SJSA1 (cell line): ENCODE data around the gene CLDN5. TPM values are rescaled to one million over a fixed set of nuclear protein-coding genes. Genes with fewer than 3 reads are reported as not detected.

ENCODE experiments used
- DNase-seq, 2 experiments: peaks; one replicate each; pipeline ENCODE4 v3.0.0-alpha.2; 2015 to 2020; ENCODE audit warnings: low spot score in 2 of 2, low read depth in 1 of 2
- H3K27ac ChIP-seq: fragments of 250-450 bp; sonication (Bioruptor Pico); 2 replicates; pipeline ENCODE4 v1.5.1; 2020; ENCODE audit warnings: mild to moderate bottlenecking, moderate library complexity
- H3K27me3 ChIP-seq: fragments of 250-450 bp; sonication (Bioruptor Pico); replicated peaks from 2 replicates; pipeline ENCODE4 v1.5.1; 2020; ENCODE audit warnings: mild to moderate bottlenecking, moderate library complexity
- H3K36me3 ChIP-seq: fragments of 250-450 bp; sonication (Bioruptor Pico); 2 replicates; pipeline ENCODE4 v1.5.1; 2020; ENCODE audit warnings: mild to moderate bottlenecking
- H3K4me1 ChIP-seq: fragments of 250-450 bp; sonication (Bioruptor Pico); replicated peaks from 2 replicates; pipeline ENCODE4 v1.6.1; 2021; ENCODE audit warnings: mild to moderate bottlenecking
- H3K4me3 ChIP-seq: fragments of 250-450 bp; sonication (Bioruptor Pico); 2 replicates; pipeline ENCODE4 v1.5.1; 2020; ENCODE audit warnings: mild to moderate bottlenecking
- H3K9me3 ChIP-seq: fragments of 250-450 bp; sonication (Bioruptor Pico); replicated peaks from 2 replicates; pipeline ENCODE4 v1.5.1; 2020; ENCODE audit warnings: mild to moderate bottlenecking
- total RNA-seq: library from RNA; depleted of rRNA; stranded (reverse); fragments of >200 nt; shearing (Covaris generic); gene quantifications from 2 replicates; pipeline ENCODE4 v1.2.3, GENCODE V29; 2014

Gene CLDN5
- total RNA-seq, 1 experiment from 2014 or later = not detected

DNA sequence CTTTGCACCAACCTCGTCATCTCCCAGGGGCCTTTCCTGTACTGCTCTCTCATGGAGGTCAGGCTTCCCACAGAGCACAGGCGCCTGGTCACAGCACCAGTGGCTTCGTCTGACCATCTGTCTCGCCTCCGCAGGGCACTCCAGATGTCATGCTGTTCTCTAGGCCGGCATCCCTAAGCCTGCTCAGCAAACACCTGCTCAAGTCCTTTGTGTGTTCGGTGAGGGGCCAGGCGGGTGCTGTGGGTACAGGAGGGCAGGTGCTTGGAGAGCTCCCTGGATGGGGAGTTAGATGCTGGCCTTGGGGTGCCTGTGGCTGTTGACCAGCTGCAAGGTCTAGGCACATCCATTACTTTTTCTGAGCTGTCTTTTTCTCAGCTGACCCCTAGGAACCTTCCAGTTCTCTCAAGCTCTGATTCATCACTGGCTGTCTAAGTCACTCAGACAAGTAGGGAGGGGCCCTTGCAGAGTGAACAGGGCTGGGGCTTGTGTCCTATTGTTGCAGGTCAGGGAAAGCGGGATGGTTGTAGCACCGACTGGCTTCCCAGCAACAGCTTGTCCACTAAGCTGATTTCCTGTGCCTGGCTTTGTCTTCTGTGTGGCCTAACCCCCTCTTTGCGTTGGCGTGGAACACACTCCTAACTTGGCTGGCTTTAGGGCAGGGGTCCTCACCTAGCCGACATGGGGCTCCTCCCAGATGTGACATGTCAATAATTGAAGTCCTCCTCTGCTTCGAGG, 9.2 kb downstream of the CLDN5 start:
- Histone ChIP-seq H3K9me3 (no peaks in the 10 kb centered on the region), H3K36me3 (peaks cover 69% of the 10 kb centered on the region), H3K4me3 (no peak overlapping the region), H3K4me1 (no peaks in the 10 kb centered on the region), H3K27ac (no peak overlapping the region), H3K27me3 (no peaks in the 10 kb centered on the region)
- DNase-seq = no peak

DNA sequence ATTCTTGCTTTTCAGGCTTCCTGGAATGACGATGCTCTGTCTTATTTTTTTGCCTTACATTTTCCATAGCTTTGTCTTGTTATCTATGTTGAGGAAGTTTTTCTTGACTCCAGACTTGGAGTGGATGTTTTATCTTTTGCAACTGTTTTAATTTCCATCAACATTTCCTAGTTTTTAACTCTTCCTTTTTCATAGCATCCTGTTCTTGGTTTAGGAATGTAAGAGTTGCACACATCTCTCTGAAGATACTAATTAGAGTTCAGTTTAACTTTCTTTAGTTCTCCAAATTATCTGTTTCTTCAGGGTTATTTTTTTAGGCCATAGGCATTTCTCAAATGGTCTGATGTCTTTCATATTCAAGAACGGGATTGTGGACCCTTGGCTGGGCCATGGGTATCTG, 10.4 kb downstream of the CLDN5 start:
- Histone ChIP-seq H3K4me3 (no peak overlapping the region), H3K27ac (no peak overlapping the region), H3K36me3 (peaks cover 73% of the 10 kb centered on the region), H3K4me1 (no peaks in the 10 kb centered on the region), H3K27me3 (no peaks in the 10 kb centered on the region), H3K9me3 (no peaks in the 10 kb centered on the region)
- DNase-seq = no peak

DNA sequence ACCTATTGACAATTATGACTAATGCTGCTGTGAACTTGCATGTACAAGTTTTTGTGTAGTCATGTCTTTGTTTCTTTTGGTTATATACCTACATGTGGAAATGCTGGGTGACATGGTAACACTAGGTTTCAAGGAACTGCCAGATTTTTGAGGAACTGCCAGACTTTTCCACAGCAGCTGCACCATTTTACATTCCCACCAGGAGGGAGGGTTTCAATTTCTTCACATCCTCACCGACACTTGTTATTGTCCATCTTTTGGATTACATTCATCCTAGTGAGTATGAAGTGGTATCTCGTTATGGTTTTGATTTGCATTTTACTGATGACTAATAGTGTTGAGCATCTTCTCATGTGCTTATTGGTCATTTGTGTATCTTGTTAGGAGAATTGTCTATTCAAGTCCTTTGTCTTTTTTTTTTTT, 13.3 kb downstream of the CLDN5 start:
- H3K4me3 ChIP-seq = no peak overlapping the region
- no peaks in the 10 kb centered on the region for H3K9me3 ChIP-seq
- H3K36me3 ChIP-seq = peaks cover 74% of the 10 kb centered on the region
- H3K4me1 ChIP-seq = no peaks in the 10 kb centered on the region
- H3K27ac ChIP-seq = no peak overlapping the region
- H3K27me3 ChIP-seq = no peaks in the 10 kb centered on the region
- no peak for DNase-seq

DNA sequence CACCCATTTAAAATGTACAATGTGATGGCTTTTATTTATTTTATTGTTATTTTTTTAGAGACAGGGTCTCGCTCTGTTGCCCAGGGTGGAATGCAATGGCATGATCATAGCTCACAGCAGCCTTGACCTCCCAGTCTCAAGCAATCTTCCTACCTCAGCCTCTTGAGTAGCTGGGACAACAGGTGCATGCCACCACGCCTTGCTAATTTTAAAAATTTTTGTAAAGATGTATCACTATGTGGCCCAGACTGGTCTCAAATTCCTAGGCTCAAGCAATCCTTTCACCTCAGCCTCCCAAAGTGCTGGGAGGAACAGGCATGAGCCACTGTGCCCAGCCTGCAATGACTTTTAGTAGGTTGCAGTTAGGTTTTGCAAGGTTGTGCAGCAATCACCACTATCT, 14.3 kb downstream of the CLDN5 start:
- H3K36me3 ChIP-seq = peaks cover 71% of the 10 kb centered on the region
- H3K27me3 ChIP-seq = no peaks in the 10 kb centered on the region
- no peak for DNase-seq
- no peaks in the 10 kb centered on the region for H3K9me3 ChIP-seq
- H3K4me1 ChIP-seq = no peaks in the 10 kb centered on the region
- H3K27ac ChIP-seq = no peak overlapping the region
- H3K4me3 ChIP-seq = no peak overlapping the region

DNA sequence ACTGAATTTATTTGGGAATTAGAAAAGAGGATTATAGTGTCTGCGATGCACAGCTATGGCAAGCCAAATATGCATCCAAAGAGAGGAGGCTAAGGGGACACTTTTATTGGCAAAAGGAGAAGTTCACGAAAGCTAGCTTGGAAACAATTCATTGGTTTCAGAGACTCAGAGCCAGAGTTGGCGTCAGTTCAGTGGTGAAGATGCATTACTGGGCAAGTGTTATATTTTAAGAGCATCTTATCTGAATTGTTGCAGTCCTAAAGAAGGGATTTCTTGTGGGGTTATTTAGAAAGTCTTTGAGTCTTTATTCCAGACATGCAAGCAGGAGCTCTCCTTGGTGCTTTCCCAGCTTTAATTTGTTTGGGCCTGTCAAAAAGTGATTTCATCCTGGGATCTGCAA, 15.0 kb downstream of the CLDN5 start:
- H3K36me3 ChIP-seq = peaks cover 64% of the 10 kb centered on the region
- no peak for DNase-seq
- no peak overlapping the region for H3K27ac ChIP-seq
- H3K4me3 ChIP-seq = no peak overlapping the region
- H3K4me1 ChIP-seq = no peaks in the 10 kb centered on the region
- H3K27me3 ChIP-seq = no peaks in the 10 kb centered on the region
- no peaks in the 10 kb centered on the region for H3K9me3 ChIP-seq

DNA sequence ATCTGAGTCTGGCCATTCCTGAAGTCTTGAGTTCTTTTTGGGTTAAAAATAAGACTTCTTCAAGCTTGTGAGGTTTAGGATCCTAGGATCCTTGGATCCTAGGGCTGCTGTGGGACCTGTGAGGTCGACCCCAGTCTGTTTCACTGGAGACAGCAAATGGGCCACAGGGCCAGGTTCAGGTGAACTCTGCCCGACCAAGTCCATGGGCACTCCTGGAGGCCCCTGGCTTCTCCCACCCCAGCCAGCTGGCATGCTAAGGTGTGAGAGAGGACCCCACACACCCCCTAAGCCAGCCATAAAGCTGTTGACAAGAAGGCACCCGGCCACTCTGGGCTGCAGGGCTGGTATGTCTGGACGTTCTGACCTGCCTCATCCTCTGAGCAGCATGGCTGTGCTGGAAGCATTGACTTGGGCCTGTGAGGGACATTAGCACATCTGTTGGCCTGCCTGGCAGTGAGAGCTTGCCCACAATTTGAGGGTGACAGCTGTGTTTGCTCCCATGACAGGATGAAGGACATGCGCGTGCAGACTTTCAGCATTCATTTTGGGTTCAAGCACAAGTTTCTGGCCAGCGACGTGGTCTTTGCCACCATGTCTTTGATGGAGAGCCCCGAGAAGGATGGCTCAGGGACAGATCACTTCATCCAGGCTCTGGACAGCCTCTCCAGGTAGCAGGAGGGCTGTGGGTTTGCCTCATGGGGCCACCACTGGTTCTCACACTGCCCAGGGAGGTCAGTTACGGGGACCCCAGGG, 16.0 kb downstream of the CLDN5 start:
- Histone ChIP-seq H3K27ac (no peak overlapping the region), H3K9me3 (no peaks in the 10 kb centered on the region), H3K27me3 (no peaks in the 10 kb centered on the region), H3K4me3 (no peak overlapping the region), H3K4me1 (no peaks in the 10 kb centered on the region), H3K36me3 (peaks cover 56% of the 10 kb centered on the region)
- no peak for DNase-seq

DNA sequence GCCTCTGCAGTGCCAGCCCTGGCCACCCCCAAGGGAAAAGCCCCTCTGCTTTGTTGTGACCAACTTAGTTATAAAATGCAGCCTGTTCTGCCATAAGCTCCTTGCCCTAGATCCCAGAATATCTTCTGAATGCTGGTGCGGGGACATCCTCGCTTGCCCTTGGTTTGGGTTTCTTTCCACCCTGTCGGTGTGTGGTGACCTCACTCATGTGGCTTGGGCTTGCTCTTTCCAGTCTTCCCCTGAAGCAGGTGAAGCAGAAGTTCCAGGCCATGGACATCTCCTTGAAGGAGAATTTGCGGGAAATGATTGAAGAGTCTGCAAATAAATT, 16.7 kb downstream of the CLDN5 start:
- Histone ChIP-seq H3K27ac (no peak overlapping the region), H3K36me3 (peaks cover 56% of the 10 kb centered on the region), H3K27me3 (no peaks in the 10 kb centered on the region), H3K9me3 (no peaks in the 10 kb centered on the region), H3K4me1 (no peaks in the 10 kb centered on the region), H3K4me3 (no peak overlapping the region)
- no peak for DNase-seq

DNA sequence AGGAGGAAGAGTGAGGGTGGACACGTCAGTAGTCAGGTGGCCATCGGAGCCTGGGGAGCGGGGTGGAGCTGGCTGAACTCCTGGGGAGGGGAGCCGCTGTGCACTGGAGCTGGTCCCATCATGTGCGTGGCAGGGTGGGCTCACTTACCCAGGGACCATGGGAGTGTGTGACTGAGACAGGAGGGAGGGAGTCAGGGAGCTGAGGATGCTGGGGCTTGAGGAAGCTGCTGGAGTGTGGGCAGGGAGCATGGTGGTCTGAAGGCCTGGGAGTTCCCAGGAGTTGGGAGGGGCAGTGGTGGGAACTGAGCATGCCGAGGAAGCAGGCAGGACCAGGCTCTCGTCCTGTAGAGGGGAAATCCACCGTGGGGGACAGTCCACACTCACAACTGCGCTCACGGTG, 18.0 kb downstream of the CLDN5 start:
- Histone ChIP-seq H3K27me3 (no peaks in the 10 kb centered on the region), H3K27ac (no peak overlapping the region), H3K4me3 (no peak overlapping the region), H3K36me3 (peaks cover 53% of the 10 kb centered on the region), H3K9me3 (no peaks in the 10 kb centered on the region), H3K4me1 (no peaks in the 10 kb centered on the region)
- DNase-seq = no peak

DNA sequence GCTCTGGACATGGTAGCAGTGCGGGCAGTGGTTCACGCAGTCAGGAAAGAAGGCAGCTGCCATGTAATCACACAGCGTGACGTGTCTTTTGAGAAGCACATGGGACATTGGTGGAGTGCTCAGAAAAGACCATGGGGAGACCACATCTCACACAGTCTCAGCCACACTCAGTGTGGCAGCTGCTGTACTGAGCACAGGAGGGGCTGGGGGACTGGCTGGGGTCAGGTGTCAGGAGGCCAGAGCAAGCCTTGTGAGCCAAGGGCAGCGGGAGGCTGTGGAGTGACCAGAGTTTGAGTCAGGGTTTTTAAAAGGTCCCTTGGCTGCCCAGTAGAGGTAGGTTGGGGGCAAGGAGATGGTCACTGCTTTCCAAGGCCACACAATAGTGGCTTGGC, 18.5 kb downstream of the CLDN5 start:
- no peaks in the 10 kb centered on the region for H3K9me3 ChIP-seq
- H3K4me1 ChIP-seq = no peaks in the 10 kb centered on the region
- H3K27me3 ChIP-seq = no peaks in the 10 kb centered on the region
- no peak overlapping the region for H3K4me3 ChIP-seq
- H3K36me3 ChIP-seq = peaks cover 50% of the 10 kb centered on the region
- no peak overlapping the region for H3K27ac ChIP-seq
- no peak for DNase-seq

DNA sequence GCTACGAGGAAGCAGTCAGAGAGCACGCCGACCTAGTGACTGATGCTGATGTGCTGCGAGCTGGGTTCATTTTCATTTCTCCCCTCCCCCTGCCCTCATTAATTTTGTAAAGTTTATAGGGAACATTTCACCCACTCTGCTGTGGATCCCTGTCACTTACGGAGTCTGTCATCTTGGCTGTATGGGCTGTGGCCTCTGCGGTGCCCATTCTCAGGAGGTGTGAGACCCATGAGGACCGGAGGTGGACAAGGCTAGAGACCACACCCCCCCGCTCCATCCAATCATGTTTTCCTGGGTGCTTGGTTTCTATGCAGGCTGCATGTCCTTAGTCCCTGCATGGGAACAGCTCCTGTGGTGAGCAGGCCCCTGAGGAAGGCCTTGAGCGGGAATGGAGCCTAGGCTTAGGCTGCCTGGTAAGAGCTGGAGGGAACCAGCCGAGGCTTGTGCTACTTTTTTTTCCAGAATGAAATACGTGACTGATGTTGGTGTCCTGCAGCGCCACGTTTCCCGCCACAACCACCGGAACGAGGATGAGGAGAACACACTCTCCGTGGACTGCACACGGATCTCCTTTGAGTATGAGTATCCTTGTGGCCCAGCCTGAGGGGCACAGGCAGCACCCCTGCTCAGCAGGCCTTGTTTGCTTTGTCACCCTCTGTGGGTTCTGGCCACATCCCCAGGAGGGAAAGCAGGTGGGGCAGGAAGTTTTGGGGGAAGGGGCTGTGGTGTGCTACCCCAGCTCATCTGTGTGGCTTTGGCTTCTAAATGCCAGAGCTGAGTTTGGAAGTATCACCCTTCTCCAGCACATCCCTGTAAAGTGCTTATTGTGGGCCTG, 19.1 kb downstream of the CLDN5 start:
- Histone ChIP-seq H3K27me3 (no peaks in the 10 kb centered on the region), H3K4me3 (no peak overlapping the region), H3K27ac (no peak overlapping the region), H3K9me3 (no peaks in the 10 kb centered on the region), H3K36me3 (peaks cover 46% of the 10 kb centered on the region), H3K4me1 (no peaks in the 10 kb centered on the region)
- DNase-seq = no peak

DNA sequence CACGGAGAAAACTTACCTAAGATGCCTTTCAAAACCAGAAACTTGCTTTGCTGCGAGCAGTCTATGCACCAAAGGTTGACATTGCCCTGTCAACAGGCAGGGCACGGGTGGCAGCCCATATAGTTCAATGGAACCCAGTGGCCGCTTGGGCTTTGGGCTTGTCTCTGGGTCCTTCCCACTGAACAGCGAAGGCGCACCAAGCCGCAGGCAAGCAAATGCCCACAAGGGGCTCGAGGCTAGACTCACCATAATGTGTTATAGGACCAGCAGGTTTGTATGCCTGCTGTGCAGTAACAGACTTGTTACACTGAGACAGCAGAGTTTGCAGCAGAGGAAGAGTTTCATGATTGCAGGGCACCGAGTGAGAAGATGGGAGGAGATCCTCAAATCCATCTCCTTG, 20.3 kb downstream of the CLDN5 start:
- H3K27me3 ChIP-seq = no peaks in the 10 kb centered on the region
- no peak overlapping the region for H3K27ac ChIP-seq
- peaks cover 45% of the 10 kb centered on the region for H3K36me3 ChIP-seq
- H3K4me3 ChIP-seq = no peak overlapping the region
- no peaks in the 10 kb centered on the region for H3K4me1 ChIP-seq
- DNase-seq = no peak
- H3K9me3 ChIP-seq = no peaks in the 10 kb centered on the region

DNA sequence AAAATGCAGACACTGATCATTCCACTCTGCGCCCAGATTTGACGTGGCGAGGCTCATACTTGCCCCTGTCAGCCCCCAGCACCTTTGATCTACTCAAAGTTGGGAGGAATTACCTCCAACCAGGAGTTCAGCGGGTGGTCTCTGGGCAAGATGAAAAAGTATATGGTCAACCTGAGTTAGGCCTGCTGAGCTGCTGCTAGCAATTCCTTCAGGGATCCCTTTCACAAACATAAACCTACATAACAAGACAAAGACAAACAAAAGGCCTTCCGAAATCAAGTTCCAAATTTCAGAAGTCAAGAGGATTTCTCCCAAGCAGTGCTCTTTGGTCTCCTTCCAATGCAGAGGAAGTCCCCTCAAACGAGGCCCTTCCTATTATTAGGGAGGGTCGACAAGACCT, 20.8 kb downstream of the CLDN5 start:
- no peaks in the 10 kb centered on the region for H3K4me1 ChIP-seq
- peaks cover 49% of the 10 kb centered on the region for H3K36me3 ChIP-seq
- DNase-seq = no peak
- no peaks in the 10 kb centered on the region for H3K27me3 ChIP-seq
- H3K9me3 ChIP-seq = no peaks in the 10 kb centered on the region
- H3K27ac ChIP-seq = no peak overlapping the region
- H3K4me3 ChIP-seq = no peak overlapping the region

DNA sequence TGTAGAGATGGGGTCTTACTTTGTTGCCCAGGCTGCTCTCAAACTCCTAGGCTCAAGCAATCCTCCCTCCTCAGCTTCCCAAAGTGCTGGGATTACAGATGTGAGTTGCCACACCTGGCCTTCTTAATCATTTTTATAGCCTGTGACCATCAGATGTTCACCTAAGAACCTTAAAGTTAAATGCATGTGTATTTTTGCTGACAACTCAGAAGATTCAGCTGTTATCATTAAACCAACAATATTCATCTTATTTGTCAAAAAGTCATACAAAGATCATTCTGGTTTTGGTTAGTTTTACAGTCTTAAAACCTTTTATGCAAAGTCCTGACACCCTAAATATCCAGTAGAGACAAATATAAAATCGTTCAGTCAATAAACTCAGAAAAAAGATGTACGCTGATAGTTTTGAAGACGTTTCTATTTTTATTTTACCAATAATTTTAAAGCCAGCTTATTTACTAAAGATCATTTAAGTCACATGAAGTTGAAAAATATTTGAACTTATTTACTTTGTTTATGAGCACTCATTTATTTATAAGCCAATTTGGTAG, 22.2 kb downstream of the CLDN5 start:
- H3K36me3 ChIP-seq = peaks cover 48% of the 10 kb centered on the region
- no peak overlapping the region for H3K4me3 ChIP-seq
- H3K27me3 ChIP-seq = no peaks in the 10 kb centered on the region
- H3K9me3 ChIP-seq = no peaks in the 10 kb centered on the region
- DNase-seq = no peak
- H3K27ac ChIP-seq = no peak overlapping the region
- H3K4me1 ChIP-seq = no peaks in the 10 kb centered on the region

DNA sequence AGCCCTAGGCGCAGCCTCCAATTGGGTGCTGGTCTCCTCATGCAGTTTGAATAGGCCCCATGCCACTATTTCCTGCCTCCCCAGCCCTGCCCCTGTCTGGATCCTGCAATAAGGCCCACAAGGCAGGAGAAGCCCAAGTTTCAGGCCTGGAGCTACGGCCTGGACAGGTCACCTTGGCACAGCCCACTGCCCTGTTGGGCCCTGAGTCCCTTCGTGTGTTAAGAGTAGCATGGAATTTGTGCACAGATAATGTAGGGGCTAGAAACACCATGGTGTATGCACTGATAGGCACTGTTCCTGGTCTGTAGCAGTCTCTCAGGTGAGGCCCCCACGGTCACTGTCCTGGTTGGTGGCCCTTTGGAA, 24.3 kb downstream of the CLDN5 start:
- no peak for DNase-seq
- H3K4me3 ChIP-seq = no peak overlapping the region
- no peak overlapping the region for H3K27ac ChIP-seq
- H3K36me3 ChIP-seq = peaks cover 55% of the 10 kb centered on the region
- H3K4me1 ChIP-seq = no peaks in the 10 kb centered on the region
- no peaks in the 10 kb centered on the region for H3K9me3 ChIP-seq
- H3K27me3 ChIP-seq = no peaks in the 10 kb centered on the region
